Cerebellar cortex (tissue), 1 donor: ENCODE results near the gene NXNL2.

Experiments
- DNase-seq: peaks from one replicate; pipeline ENCODE4 v3.0.0-alpha.2; 2015; ENCODE audit warnings: low spot score

NXNL2 gene

GRCh38 chr9:88534456-88535225 is at the start of gene NXNL2:
Gene NXNL2, plus strand, starts transcription at chr9:88535178. Its CDS starts 257 bp downstream, at chr9:88535435.
- DNase-seq = peak; percentile 59

- no peak for DNase-seq
Observed at GRCh38 chr9:88488166-88488565, 46.8 kb upstream of the NXNL2 start.

GRCh38 chr9:88494983-88495721 is 39.8 kb upstream of the NXNL2 start:
- DNase-seq = no peak

- no peak for DNase-seq
Observed at GRCh38 chr9:88497224-88497623, 37.8 kb upstream of the NXNL2 start.

GRCh38 chr9:88498880-88499279 is 36.1 kb upstream of the NXNL2 start:
- DNase-seq = no peak

GRCh38 chr9:88501086-88501485 is 33.9 kb upstream of the NXNL2 start:
- DNase-seq = no peak

GRCh38 chr9:88502552-88503034 is 32.4 kb upstream of the NXNL2 start:
- no peak for DNase-seq

- DNase-seq = no peak
Observed at GRCh38 chr9:88503081-88503844, 31.7 kb upstream of the NXNL2 start.

- no peak for DNase-seq
Observed at GRCh38 chr9:88503845-88504764, 30.9 kb upstream of the NXNL2 start.

GRCh38 chr9:88508326-88508725 is 26.7 kb upstream of the NXNL2 start:
- no peak for DNase-seq

- no peak for DNase-seq
Observed at GRCh38 chr9:88511906-88512305, 23.1 kb upstream of the NXNL2 start.

GRCh38 chr9:88514247-88514646 is 20.7 kb upstream of the NXNL2 start:
- no peak for DNase-seq

GRCh38 chr9:88521308-88521707 is 13.7 kb upstream of the NXNL2 start:
- DNase-seq = no peak

GRCh38 chr9:88522360-88522759 is 12.6 kb upstream of the NXNL2 start:
- DNase-seq = no peak

GRCh38 chr9:88523056-88523455 is 11.9 kb upstream of the NXNL2 start:
- DNase-seq = no peak

GRCh38 chr9:88524911-88525310 is 10.1 kb upstream of the NXNL2 start:
- no peak for DNase-seq

- no peak for DNase-seq
Observed at GRCh38 chr9:88527618-88528017, 7.4 kb upstream of the NXNL2 start.

- DNase-seq = peak; percentile 12
Observed at GRCh38 chr9:88528080-88528790, 6.7 kb upstream of the NXNL2 start.

- DNase-seq = no peak
Observed at GRCh38 chr9:88529496-88529895, 5.5 kb upstream of the NXNL2 start.

- DNase-seq = peak; percentile 8
Observed at GRCh38 chr9:88530051-88530450, 4.9 kb upstream of the NXNL2 start.
